ENCODE results near the gene CDK6. TPM values are rescaled to one million over a fixed set of nuclear protein-coding genes. Genes with fewer than 3 reads are reported as not detected.

CDK6 gene
- total and polyA plus RNA-seq, 2 experiments from 2014 or later = 17.8 to 61.5 TPM

DNA sequence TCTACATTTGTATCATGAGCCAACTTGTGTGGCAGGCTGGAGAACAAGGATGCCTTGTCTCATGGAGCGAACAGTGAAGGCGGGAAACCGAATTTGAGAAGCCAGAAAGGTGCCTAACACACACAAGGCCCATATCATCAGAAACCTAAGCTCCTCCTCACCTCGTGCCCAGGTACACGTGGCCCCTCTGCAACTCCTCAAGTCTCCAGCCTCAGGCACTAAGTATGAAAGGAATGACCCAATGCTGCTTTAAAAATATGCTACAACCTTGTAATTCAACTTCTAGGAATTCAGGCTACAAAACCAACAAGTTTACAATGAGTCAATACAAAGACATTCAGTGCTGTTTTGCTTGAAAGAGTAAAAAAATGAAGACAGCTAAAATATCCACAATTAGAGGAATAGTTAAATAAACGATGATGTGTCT lies 95.7 kb downstream of the CDK6 start:
- WGBS, 2 experiments (ENCODE audit: low coverage in 1 of 2, low lambda C conversion rate in 2 of 2, missing lambda C conversion rate in 2 of 2) = 47 to 52% methylated on average over 6 of the region's 6 CpGs
- H3K4me1 ChIP-seq (ENCODE audit: insufficient read depth) = peaks cover 37% of the 10 kb centered on the region
- H3K36me3 ChIP-seq (ENCODE audit: low read depth) = no peaks in the 10 kb centered on the region
- H3F3A ChIP-seq (ENCODE audit: insufficient read depth) = peaks cover 26% of the 10 kb centered on the region
- H3K9me3 ChIP-seq (ENCODE audit: low read depth) = no peaks in the 10 kb centered on the region
- TF ChIP-seq EZH2phosphoT487 (IDR thresholded peaks at IDR 0.05; ENCODE audit: insufficient read depth, low read depth) (no peak), EZH2 (IDR thresholded peaks at IDR 0.05; ENCODE audit: insufficient read depth, poor library complexity, severe bottlenecking) (no peak)
- H2AFZ ChIP-seq = no peak overlapping the region
- peak overlapping the region; percentile 63 for H3K4me2 ChIP-seq (ENCODE audit: unreplicated experiment)
- peak overlapping the region; percentile 24 for H3K4me3 ChIP-seq
- no peaks in the 10 kb centered on the region for H3K27me3 ChIP-seq (replicated peaks; ENCODE audit: insufficient read depth)
- peak; percentile 84 for DNase-seq
- H3K9me2 ChIP-seq (ENCODE audit: insufficient read depth) = no peaks in the 10 kb centered on the region
- in situ Hi-C loops (cut with MboI) = no loop called here
- no peak overlapping the region; the same call in 1 of the 2 replicates for H3K9ac ChIP-seq
- H3K79me2 ChIP-seq (ENCODE audit: insufficient read depth) = peaks cover 96% of the 10 kb centered on the region
- no peaks in the 10 kb centered on the region for H4K20me1 ChIP-seq (ENCODE audit: insufficient read depth)
- peak overlapping the region; percentile 68 for H3K27ac ChIP-seq

DNA sequence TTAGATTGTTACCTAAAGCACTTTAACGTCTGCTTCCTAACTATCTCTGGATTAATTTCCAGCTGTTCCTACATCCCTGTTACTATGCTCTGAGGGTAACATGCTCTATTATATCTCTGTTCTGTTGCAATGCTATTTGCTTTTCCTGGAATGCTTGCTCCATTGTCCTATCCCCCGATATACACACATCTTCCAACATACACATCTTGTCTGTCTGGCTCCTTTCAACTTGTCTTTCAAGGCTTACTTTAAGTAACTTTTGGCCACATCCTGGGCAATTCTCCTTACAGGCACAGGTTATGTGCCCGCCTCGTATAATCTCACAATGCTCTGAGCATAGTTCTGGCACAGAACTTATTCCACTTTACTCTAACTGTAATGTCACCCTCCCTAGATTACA lies 96.2 kb downstream of the CDK6 start:
- Histone ChIP-seq H3K4me3 (no peak overlapping the region), H3K9me3 (ENCODE audit: low read depth) (no peaks in the 10 kb centered on the region), H3K27ac (peak overlapping the region; percentile 68), H3K4me1 (ENCODE audit: insufficient read depth) (peaks cover 43% of the 10 kb centered on the region), H3K79me2 (ENCODE audit: insufficient read depth) (peaks cover 94% of the 10 kb centered on the region), H2AFZ (no peak overlapping the region), H3K36me3 (ENCODE audit: low read depth) (no peaks in the 10 kb centered on the region), H4K20me1 (ENCODE audit: insufficient read depth) (no peaks in the 10 kb centered on the region), H3F3A (ENCODE audit: insufficient read depth) (peaks cover 30% of the 10 kb centered on the region), H3K9me2 (ENCODE audit: insufficient read depth) (no peaks in the 10 kb centered on the region), H3K27me3 (replicated peaks; ENCODE audit: insufficient read depth) (no peaks in the 10 kb centered on the region), H3K9ac (no peak overlapping the region; the same call in 1 of the 2 replicates), H3K4me2 (ENCODE audit: unreplicated experiment) (peak overlapping the region; percentile 63)
- 83 to 88% methylated on average over 4 of the region's 4 CpGs for WGBS, 2 experiments (ENCODE audit: low coverage in 1 of 2, low lambda C conversion rate in 2 of 2, missing lambda C conversion rate in 2 of 2)
- in situ Hi-C loops (cut with MboI) = no loop called here
- TF ChIP-seq EZH2 (IDR thresholded peaks at IDR 0.05; ENCODE audit: insufficient read depth, poor library complexity, severe bottlenecking) (no peak), EZH2phosphoT487 (IDR thresholded peaks at IDR 0.05; ENCODE audit: insufficient read depth, low read depth) (no peak)
- DNase-seq = no peak

GRCh38 chr7:92739091-92739490 lies 97.3 kb downstream of the CDK6 start:
- Histone ChIP-seq H4K20me1 (ENCODE audit: insufficient read depth) (no peaks in the 10 kb centered on the region), H3K4me2 (ENCODE audit: unreplicated experiment) (no peak overlapping the region), H3K9me2 (ENCODE audit: insufficient read depth) (no peaks in the 10 kb centered on the region), H3K36me3 (ENCODE audit: low read depth) (no peaks in the 10 kb centered on the region), H3F3A (ENCODE audit: insufficient read depth) (peaks cover 34% of the 10 kb centered on the region), H3K27ac (no peak overlapping the region), H3K79me2 (ENCODE audit: insufficient read depth) (peaks cover 94% of the 10 kb centered on the region), H2AFZ (no peak overlapping the region), H3K4me1 (ENCODE audit: insufficient read depth) (peaks cover 52% of the 10 kb centered on the region), H3K9me3 (ENCODE audit: low read depth) (no peaks in the 10 kb centered on the region), H3K27me3 (replicated peaks; ENCODE audit: insufficient read depth) (no peaks in the 10 kb centered on the region), H3K9ac (no peak overlapping the region), H3K4me3 (no peak overlapping the region)
- in situ Hi-C loops (cut with MboI) = no loop called here
- DNase-seq = peak; percentile 21
- TF ChIP-seq EZH2phosphoT487 (IDR thresholded peaks at IDR 0.05; ENCODE audit: insufficient read depth, low read depth) = no peak
- TF ChIP-seq EZH2 (IDR thresholded peaks at IDR 0.05; ENCODE audit: insufficient read depth, poor library complexity, severe bottlenecking) = no peak

DNA sequence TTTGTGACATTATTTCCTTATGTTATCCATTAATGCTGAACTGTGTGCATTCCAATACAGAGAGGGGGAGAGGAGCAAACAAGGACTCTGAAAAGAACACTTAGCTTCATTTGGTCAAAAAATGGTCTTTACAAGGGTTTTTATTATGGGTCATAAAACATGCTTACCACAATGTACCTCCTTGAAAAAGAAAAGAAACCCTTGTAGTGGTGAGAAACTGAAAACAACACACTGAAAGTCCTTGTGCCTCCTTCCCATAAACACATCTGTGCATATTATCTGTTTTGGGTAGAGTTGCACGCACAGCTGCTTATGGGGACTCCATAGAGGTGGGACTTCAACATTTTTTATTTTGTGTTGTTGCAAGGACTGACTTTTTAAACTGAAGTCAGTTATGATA lies 98.7 kb downstream of the CDK6 start:
- no peaks in the 10 kb centered on the region for H4K20me1 ChIP-seq (ENCODE audit: insufficient read depth)
- no peaks in the 10 kb centered on the region for H3K27me3 ChIP-seq (replicated peaks; ENCODE audit: insufficient read depth)
- no peak overlapping the region for H3K4me2 ChIP-seq (ENCODE audit: unreplicated experiment)
- H2AFZ ChIP-seq = no peak overlapping the region
- no peaks in the 10 kb centered on the region for H3K9me2 ChIP-seq (ENCODE audit: insufficient read depth)
- H3K9ac ChIP-seq = no peak overlapping the region
- H3F3A ChIP-seq (ENCODE audit: insufficient read depth) = peaks cover 34% of the 10 kb centered on the region
- TF ChIP-seq EZH2 (IDR thresholded peaks at IDR 0.05; ENCODE audit: insufficient read depth, poor library complexity, severe bottlenecking) (no peak), EZH2phosphoT487 (IDR thresholded peaks at IDR 0.05; ENCODE audit: insufficient read depth, low read depth) (no peak)
- peaks cover 95% of the 10 kb centered on the region for H3K79me2 ChIP-seq (ENCODE audit: insufficient read depth)
- H3K4me1 ChIP-seq (ENCODE audit: insufficient read depth) = peaks cover 52% of the 10 kb centered on the region
- H3K27ac ChIP-seq = no peak overlapping the region
- H3K36me3 ChIP-seq (ENCODE audit: low read depth) = no peaks in the 10 kb centered on the region
- H3K9me3 ChIP-seq (ENCODE audit: low read depth) = no peaks in the 10 kb centered on the region
- WGBS, 2 experiments (ENCODE audit: low coverage in 1 of 2, low lambda C conversion rate in 2 of 2, missing lambda C conversion rate in 2 of 2) = 96 to 100% methylated on average over 1 of the region's 1 CpG
- in situ Hi-C loops (cut with MboI) = no loop called here
- no peak for DNase-seq
- no peak overlapping the region for H3K4me3 ChIP-seq

DNA sequence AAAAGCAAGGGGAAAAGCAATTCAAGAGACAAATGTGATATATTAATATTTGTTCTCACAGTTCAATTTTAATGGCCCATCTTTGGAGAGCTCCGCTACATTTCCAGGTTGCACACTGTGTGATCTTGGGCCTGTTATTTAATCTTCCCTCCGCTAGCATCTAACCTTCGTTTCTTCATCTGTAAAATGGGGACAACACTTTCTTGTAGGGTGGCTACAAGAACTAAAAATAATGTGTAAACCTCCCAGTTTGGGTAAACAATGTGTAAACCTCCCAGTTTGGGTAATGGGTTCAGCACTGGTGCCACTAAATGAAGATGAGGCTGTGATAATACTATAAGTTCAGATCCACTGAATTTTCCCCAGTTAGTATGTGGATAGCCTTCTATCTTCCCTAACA lies 99.5 kb downstream of the CDK6 start:
- in situ Hi-C loops (cut with MboI) = no loop called here
- H3K4me3 ChIP-seq = no peak overlapping the region
- no peak overlapping the region for H2AFZ ChIP-seq
- no peaks in the 10 kb centered on the region for H3K9me2 ChIP-seq (ENCODE audit: insufficient read depth)
- 98 to 99% methylated on average over 3 of the region's 3 CpGs for WGBS, 2 experiments (ENCODE audit: low coverage in 1 of 2, low lambda C conversion rate in 2 of 2, missing lambda C conversion rate in 2 of 2)
- H3K27me3 ChIP-seq (replicated peaks; ENCODE audit: insufficient read depth) = no peaks in the 10 kb centered on the region
- no peak for DNase-seq
- no peak overlapping the region for H3K4me2 ChIP-seq (ENCODE audit: unreplicated experiment)
- TF ChIP-seq EZH2 (IDR thresholded peaks at IDR 0.05; ENCODE audit: insufficient read depth, poor library complexity, severe bottlenecking) = no peak
- no peak for TF ChIP-seq EZH2phosphoT487 (IDR thresholded peaks at IDR 0.05; ENCODE audit: insufficient read depth, low read depth)
- H3K27ac ChIP-seq = no peak overlapping the region
- H3K4me1 ChIP-seq (ENCODE audit: insufficient read depth) = peaks cover 51% of the 10 kb centered on the region
- H3K9ac ChIP-seq = no peak overlapping the region
- H3K36me3 ChIP-seq (ENCODE audit: low read depth) = no peaks in the 10 kb centered on the region
- H3F3A ChIP-seq (ENCODE audit: insufficient read depth) = peaks cover 38% of the 10 kb centered on the region
- no peaks in the 10 kb centered on the region for H3K9me3 ChIP-seq (ENCODE audit: low read depth)
- H3K79me2 ChIP-seq (ENCODE audit: insufficient read depth) = peaks cover 95% of the 10 kb centered on the region
- no peaks in the 10 kb centered on the region for H4K20me1 ChIP-seq (ENCODE audit: insufficient read depth)

Data from GM23248 (cell line).